Colon (tissue), 2 donors: ENCODE measurements around the gene CA6.
"Not testable (repeated sequence)": the region's sequence is repeated elsewhere in the genome, so short reads cannot be mapped to it uniquely, and the experiment has no call there.

Experiments used
- FAIRE-seq: peaks from 2 replicates; lab custom pipeline; 2012; peaks lifted over from hg19 to GRCh38; lab: Jason Lieb, UNC
- donor health status: control.
- donor health status: control.

The CA6 gene

DNA sequence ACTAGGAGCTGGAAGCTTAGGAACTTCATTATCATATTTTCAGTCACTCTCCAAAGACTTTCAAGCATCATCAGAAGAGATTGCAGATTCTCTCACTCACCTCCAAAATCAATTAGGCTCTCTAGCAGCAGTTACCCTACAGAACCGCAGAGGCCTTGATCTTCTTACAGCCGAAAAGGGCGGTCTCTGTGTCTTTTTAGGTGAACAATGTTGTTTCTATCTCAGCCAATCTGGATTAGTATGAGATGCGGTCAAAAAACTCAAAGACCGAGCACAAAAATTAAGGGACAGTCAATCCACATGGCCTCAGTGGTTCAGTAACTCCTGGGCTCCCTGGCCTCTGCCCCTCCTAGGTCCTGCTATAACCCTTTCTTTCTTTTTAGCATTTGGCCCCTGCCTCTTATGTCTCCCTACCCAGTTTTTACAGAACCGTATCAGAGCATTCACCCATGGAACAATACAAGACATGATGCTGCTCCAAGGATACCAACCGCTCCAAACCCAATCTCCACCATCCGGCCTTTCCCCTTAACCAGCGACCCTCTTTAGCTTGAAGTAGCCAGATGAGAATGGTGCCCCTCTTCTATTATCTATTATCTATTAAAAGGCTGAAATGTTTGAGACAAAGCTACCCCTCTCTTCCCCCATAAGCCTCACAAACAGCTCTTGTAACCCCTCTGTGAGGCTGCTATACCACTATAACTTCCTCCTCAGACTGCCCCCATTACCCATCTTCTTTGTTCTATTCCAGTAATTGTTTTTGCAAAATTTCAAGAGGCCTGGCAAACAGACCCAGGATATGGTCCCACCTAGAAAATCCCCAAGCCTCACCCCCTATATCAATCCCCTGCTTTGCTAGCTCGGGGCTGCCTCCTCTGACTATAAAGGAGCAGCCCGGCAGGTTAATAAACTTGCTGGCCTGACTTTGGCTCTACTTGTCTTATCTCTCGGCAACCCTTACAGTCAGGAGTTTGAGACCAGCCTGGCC is 18.7 kb upstream of the CA6 start:
- no peak for FAIRE-seq

DNA sequence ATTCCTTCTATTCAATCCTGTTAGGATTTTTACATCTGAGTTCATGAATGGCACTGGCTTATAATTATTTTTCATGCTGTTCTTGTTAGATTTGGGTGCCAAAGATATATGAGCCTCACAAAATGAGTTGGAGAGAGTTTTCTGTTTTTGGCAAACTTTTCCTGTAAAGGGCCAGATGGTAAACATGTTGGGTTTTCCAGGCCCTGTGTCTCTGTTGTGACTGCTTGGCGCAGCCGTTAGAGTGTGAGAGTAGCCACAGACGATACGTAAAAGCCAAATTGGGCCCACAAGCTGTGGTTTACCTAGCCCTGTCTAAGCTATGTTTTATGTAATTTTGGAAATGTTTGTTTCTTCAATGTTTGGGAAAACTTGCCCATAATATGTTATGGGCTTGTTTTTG is 15.6 kb upstream of the CA6 start:
- FAIRE-seq = no peak

- FAIRE-seq = not testable (repeated sequence)
Measured at GRCh38 chr1:8937051-8937450, 8.6 kb upstream of the CA6 start.

DNA sequence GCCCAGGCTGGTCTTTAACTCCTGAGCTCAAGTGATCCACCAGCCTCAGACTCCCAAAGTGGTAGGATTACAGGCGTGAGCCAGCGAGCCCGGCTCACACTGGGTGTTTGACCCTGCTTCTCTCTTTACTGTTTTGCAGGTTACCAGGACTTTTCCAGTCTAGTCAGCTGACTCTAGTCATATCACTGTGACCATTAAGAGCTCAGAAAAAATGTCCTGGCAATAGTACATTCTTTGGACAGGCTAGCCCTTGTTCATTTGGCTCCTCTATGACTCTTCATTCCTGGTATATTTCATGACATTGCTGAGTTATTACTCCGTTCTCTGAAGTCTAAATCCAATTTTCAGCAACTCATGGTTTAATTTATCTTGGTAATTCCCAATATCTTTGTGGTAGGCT is 8.0 kb upstream of the CA6 start:
- FAIRE-seq = no peak

GRCh38 chr1:8938232-8938999 is 7.3 kb upstream of the CA6 start:
- no peak for FAIRE-seq

DNA sequence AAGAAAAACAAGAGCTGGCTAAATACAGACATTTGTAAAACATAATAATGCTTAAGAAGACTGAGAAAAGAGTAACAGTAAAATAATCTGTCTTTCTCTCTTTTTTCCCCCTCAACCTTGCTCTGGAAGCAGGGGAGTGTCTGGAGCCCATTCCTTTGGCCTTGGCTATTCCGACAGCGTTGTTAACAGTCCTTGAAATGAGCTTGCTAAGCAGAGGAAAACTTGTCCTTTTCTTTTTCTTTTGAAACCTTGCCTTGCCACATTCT is 6.7 kb upstream of the CA6 start:
- no peak for FAIRE-seq

DNA sequence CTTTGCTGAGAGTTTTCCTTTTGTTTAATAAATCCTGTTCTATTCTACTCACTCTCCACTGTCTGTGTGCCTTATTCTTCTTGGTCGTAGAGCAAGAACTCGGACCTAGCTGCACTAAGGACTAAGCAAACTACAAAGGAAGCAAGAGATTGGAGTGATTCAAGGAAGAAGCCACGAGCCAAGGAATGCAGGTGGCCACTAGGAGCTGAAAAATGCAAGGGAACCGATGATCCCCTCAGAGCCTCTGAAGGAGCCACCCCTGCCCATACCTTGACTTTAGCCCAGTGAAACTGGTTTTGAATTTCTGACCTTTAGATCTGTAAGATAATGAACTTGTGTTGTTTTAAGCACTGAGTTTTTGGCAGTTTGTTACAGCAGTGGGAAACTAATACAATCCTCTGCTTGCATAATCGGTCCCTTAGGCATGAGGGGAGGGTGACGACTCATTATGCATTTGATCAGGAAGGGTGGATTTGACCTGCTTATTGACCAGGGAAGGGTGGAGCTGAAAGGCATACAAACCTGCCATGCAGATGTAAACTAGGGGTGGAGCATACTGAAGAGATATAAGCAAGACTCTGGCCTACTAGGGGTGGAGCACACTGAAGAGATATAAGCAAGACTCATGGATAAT is 6.2 kb upstream of the CA6 start:
- FAIRE-seq = no peak

GRCh38 chr1:8941906-8942305 is 3.8 kb upstream of the CA6 start:
- no peak for FAIRE-seq

DNA sequence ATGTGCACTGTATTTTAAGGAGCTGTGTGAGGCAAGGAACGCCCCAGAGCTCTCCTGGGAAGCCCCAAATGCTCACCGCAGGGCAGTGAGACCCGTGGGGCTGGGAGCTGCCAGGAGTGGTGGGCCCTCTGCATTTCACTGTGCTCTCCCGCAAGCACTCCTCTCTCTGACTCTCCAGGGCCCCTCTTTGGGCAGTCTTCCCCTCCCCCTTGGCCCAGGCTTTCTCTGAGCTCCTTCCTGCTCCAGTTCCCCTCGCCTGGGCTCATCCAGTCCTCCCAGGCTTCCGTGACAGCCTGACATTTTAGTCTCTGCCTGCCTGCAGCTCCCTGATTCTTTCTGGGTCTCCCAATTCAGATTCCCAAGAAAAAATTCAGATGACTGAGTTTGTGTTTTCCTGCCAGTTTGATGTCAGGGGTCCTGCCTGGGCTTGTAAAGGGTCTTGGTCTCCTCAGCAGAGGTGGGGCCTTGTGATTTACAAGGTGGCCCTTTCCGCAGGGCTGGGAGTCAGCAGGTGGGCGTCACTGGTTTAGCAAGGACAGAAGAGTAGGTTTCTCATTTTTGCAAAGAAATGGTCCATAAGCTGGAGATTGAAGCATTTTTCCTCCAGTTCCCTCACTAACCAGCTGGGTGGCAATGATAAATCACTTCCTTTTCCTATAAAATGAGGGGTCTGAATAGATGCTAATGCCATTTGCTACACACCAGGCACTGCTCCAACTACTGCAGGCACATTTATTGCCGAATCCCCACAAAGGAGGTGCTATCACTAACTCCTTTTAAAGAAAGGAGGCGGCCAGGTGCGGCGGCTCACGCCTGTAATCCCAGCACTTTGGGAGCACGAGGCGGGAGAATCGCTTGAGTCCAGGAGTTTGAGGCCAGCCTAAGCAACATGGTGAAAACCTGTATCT is 1.9 kb upstream of the CA6 start:
- no peak for FAIRE-seq

DNA sequence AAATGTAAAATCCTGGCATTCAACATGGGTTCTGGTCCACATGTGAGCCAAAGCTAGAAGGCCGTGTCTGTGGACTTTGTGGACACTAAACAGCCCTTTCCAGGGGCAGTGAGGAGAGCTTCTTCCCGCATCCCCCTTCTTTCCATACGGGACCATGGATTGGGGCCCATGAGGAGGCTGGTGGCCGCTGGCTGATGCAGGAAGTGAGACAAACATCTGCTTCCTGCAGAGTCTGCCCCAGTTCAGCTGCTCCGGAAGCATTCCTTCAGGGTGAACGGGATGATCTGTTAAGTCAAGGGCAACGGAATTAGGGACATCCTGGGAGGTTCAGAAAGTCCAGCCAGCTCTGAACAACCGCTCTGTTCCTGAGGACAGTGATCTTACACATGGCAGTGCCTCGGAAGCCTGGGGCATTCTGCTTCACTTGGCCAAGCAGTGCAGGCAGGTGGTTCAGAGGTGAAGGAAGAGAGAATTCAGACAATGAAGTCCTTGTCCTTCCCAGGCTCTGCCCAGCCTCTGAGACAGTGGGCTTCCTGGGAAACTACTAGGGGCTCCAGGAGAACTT is 1.5 kb downstream of the CA6 start:
- FAIRE-seq = no peak

- FAIRE-seq = no peak
Measured at GRCh38 chr1:8950309-8950708, 4.6 kb downstream of the CA6 start.

GRCh38 chr1:8951231-8951630 is 5.6 kb downstream of the CA6 start:
- FAIRE-seq = no peak

DNA sequence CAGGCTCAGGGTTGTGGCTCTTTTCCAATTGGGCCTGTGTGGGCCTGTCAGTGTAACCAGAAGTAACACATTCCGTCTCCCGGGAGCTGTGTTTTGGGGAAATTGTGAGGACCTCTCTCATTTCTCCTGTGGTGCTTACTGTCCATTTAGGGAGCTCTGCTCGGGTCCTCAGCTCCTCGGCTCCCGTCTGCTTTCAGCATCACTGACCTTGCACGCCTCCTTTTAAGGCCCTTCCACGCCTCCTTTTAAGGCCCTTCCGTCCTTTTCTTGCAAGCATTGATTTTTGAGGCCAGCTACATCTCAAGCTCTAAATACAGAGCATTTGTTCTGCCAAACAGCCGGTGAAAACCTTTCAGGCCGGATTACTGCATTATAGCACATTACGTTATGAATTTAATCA is 9.7 kb downstream of the CA6 start:
- no peak for FAIRE-seq

- no peak for FAIRE-seq
Measured at GRCh38 chr1:8956461-8957349, 11.0 kb downstream of the CA6 start.

DNA sequence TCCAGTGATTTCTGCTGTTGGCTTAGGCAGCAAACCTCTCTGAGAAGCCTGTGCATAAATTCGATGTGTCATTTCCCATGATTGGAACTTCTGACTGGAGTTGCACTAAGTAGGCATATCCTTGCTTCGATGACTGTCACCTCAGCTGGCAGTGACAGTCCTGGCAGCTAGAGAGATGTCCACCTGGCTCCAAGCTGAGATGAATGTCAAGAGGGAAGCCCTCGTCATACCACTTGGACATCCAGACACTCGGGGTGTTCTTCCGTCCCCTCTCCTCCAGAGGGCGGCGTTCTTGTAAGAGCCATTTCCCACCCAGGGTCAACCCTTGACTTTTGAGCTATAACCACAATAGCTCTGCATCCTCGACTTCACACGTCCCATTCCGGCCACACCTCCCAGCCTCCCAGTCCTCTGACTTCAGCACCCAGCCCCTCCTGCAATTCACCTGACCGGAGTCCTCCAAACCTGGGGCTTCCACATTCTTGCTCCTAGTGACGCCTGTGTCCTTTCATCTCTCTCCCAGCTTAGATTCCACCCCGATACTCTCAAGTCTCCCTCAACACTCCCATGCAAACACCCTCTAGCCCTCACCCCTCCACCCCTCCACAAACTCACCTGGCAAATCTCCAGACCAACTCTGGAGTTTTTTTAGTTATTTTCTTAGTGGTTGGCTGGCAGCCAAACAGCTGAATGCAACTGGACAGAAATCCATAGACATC is 17.3 kb downstream of the CA6 start:
- no peak for FAIRE-seq

GRCh38 chr1:8963963-8964362 is 18.3 kb downstream of the CA6 start:
- FAIRE-seq = no peak

GRCh38 chr1:8965121-8965820 is 19.6 kb downstream of the CA6 start:
- FAIRE-seq = no peak

GRCh38 chr1:8966606-8967005 is 20.9 kb downstream of the CA6 start:
- FAIRE-seq = no peak

GRCh38 chr1:8968902-8969301 is 23.2 kb downstream of the CA6 start:
- FAIRE-seq = not testable (repeated sequence)
